22Rv1 (cell line): ENCODE measurements around the gene CKB.

Source experiments
- ZFX ChIP-seq: fragments of 450-650 bp; IDR thresholded peaks from 2 replicates; pipeline ENCODE4 v1.6.1; 2017; ENCODE audit warnings: antibody characterized with exemption, borderline replicate concordance
- TF ChIP-seq, protein P1 (sequence below): fragments of 450-650 bp; IDR thresholded peaks from 2 replicates; pipeline ENCODE4 v1.5.1; 2017; ENCODE audit warnings: mild to moderate bottlenecking

DNA sequence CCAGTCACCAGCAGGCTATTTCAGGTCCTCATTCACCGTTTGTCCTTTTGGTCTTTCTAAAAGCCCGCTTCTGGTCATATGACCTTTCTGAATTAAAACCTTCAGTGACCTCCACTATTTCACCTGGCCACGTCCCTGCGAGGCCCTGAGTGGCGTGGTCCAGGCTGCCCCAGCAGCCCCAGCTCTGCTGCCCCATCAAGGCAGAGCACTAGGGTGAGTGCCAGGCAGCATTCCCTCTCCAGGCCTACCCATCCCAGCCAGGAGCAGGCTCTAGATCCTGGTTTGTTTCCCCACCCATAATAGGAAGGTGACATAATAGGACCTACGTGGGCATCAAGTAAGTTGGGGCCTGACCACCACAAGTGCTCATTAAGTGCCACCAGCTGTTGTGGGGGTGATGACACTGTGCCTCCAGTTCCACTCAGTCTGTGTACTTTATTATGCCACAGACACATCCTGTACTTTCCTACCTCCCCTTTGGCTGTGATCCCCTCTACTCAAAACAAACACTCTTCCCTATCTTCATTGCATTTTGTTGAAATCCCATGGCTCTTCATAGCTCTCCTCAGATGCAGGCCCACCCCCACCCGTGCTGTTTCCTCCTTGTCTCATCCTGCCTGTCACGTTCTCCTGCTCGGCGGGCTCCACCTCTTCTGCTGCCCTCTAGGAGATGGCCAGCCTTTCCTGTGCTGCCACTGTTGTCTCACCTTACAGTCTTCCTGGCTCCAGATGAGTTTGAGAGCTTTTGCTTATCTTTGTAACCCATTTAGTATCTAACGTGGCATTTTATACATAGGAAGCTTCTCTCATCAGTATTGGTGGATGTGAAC lies 21.4 kb downstream of the CKB start:
- TF ChIP-seq, protein P1, sequence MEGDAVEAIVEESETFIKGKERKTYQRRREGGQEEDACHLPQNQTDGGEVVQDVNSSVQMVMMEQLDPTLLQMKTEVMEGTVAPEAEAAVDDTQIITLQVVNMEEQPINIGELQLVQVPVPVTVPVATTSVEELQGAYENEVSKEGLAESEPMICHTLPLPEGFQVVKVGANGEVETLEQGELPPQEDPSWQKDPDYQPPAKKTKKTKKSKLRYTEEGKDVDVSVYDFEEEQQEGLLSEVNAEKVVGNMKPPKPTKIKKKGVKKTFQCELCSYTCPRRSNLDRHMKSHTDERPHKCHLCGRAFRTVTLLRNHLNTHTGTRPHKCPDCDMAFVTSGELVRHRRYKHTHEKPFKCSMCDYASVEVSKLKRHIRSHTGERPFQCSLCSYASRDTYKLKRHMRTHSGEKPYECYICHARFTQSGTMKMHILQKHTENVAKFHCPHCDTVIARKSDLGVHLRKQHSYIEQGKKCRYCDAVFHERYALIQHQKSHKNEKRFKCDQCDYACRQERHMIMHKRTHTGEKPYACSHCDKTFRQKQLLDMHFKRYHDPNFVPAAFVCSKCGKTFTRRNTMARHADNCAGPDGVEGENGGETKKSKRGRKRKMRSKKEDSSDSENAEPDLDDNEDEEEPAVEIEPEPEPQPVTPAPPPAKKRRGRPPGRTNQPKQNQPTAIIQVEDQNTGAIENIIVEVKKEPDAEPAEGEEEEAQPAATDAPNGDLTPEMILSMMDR, result no peak
- no peak for TF ChIP-seq ZFX
